ENCODE measurements around the gene PCDHA1.
"Not testable (repeated sequence)": the region's sequence is repeated elsewhere in the genome, so short reads cannot be mapped to it uniquely, and the experiment has no call there.

GRCh38 chr5:140808241-140808888, 22.4 kb downstream of the PCDHA1 start:
- not testable (repeated sequence) for TF ChIP-seq RAD51 (IDR thresholded peaks at IDR 0.05; ENCODE audit: borderline replicate concordance); RELA (CRISPR knock-in tag; IDR thresholded peaks at IDR 0.05); EZH2 (conservative IDR thresholded peaks at IDR 0.05; ENCODE audit: low read depth, low read length); MEF2D (CRISPR knock-in tag; IDR thresholded peaks at IDR 0.05); SAFB2 (CRISPR knock-in tag; IDR thresholded peaks at IDR 0.05; ENCODE audit: borderline replicate concordance, low read depth); GATA4 (IDR thresholded peaks at IDR 0.05; ENCODE audit: borderline replicate concordance, low read depth); SMARCE1 (IDR thresholded peaks at IDR 0.05; ENCODE audit: borderline replicate concordance); ELK4 (CRISPR knock-in tag; IDR thresholded peaks at IDR 0.05; ENCODE audit: borderline replicate concordance); RAD21 (CRISPR knock-in tag; IDR thresholded peaks at IDR 0.05); ZNF274 (CRISPR knock-in tag; IDR thresholded peaks at IDR 0.05)
- TF ChIP-seq, protein P1, sequence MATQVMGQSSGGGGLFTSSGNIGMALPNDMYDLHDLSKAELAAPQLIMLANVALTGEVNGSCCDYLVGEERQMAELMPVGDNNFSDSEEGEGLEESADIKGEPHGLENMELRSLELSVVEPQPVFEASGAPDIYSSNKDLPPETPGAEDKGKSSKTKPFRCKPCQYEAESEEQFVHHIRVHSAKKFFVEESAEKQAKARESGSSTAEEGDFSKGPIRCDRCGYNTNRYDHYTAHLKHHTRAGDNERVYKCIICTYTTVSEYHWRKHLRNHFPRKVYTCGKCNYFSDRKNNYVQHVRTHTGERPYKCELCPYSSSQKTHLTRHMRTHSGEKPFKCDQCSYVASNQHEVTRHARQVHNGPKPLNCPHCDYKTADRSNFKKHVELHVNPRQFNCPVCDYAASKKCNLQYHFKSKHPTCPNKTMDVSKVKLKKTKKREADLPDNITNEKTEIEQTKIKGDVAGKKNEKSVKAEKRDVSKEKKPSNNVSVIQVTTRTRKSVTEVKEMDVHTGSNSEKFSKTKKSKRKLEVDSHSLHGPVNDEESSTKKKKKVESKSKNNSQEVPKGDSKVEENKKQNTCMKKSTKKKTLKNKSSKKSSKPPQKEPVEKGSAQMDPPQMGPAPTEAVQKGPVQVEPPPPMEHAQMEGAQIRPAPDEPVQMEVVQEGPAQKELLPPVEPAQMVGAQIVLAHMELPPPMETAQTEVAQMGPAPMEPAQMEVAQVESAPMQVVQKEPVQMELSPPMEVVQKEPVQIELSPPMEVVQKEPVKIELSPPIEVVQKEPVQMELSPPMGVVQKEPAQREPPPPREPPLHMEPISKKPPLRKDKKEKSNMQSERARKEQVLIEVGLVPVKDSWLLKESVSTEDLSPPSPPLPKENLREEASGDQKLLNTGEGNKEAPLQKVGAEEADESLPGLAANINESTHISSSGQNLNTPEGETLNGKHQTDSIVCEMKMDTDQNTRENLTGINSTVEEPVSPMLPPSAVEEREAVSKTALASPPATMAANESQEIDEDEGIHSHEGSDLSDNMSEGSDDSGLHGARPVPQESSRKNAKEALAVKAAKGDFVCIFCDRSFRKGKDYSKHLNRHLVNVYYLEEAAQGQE (IDR thresholded peaks at IDR 0.05; ENCODE audit: borderline replicate concordance in 1 of 2, low read depth in 1 of 2, low read length in 2 of 2), result not testable (repeated sequence)
- TF ChIP-seq, protein P2, sequence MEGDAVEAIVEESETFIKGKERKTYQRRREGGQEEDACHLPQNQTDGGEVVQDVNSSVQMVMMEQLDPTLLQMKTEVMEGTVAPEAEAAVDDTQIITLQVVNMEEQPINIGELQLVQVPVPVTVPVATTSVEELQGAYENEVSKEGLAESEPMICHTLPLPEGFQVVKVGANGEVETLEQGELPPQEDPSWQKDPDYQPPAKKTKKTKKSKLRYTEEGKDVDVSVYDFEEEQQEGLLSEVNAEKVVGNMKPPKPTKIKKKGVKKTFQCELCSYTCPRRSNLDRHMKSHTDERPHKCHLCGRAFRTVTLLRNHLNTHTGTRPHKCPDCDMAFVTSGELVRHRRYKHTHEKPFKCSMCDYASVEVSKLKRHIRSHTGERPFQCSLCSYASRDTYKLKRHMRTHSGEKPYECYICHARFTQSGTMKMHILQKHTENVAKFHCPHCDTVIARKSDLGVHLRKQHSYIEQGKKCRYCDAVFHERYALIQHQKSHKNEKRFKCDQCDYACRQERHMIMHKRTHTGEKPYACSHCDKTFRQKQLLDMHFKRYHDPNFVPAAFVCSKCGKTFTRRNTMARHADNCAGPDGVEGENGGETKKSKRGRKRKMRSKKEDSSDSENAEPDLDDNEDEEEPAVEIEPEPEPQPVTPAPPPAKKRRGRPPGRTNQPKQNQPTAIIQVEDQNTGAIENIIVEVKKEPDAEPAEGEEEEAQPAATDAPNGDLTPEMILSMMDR (CRISPR knock-in tag; IDR thresholded peaks at IDR 0.05), result not testable (repeated sequence)
- TF ChIP-seq, protein P3, sequence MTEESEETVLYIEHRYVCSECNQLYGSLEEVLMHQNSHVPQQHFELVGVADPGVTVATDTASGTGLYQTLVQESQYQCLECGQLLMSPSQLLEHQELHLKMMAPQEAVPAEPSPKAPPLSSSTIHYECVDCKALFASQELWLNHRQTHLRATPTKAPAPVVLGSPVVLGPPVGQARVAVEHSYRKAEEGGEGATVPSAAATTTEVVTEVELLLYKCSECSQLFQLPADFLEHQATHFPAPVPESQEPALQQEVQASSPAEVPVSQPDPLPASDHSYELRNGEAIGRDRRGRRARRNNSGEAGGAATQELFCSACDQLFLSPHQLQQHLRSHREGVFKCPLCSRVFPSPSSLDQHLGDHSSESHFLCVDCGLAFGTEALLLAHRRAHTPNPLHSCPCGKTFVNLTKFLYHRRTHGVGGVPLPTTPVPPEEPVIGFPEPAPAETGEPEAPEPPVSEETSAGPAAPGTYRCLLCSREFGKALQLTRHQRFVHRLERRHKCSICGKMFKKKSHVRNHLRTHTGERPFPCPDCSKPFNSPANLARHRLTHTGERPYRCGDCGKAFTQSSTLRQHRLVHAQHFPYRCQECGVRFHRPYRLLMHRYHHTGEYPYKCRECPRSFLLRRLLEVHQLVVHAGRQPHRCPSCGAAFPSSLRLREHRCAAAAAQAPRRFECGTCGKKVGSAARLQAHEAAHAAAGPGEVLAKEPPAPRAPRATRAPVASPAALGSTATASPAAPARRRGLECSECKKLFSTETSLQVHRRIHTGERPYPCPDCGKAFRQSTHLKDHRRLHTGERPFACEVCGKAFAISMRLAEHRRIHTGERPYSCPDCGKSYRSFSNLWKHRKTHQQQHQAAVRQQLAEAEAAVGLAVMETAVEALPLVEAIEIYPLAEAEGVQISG (CRISPR knock-in tag; IDR thresholded peaks at IDR 0.05), result not testable (repeated sequence)
- TF ChIP-seq, protein P4, sequence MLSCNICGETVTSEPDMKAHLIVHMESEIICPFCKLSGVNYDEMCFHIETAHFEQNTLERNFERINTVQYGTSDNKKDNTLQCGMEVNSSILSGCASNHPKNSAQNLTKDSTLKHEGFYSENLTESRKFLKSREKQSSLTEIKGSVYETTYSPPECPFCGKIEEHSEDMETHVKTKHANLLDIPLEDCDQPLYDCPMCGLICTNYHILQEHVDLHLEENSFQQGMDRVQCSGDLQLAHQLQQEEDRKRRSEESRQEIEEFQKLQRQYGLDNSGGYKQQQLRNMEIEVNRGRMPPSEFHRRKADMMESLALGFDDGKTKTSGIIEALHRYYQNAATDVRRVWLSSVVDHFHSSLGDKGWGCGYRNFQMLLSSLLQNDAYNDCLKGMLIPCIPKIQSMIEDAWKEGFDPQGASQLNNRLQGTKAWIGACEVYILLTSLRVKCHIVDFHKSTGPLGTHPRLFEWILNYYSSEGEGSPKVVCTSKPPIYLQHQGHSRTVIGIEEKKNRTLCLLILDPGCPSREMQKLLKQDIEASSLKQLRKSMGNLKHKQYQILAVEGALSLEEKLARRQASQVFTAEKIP (CRISPR knock-in tag; IDR thresholded peaks at IDR 0.05; ENCODE audit: borderline replicate concordance), result not testable (repeated sequence)
